Activated CD4-positive, alpha-beta T cell treated with anti-CD3 and anti-CD28 coated beads for 48 hours (primary cell): ENCODE results near the gene SFXN4.
"Not testable (repeated sequence)": the region's sequence is repeated elsewhere in the genome, so short reads cannot be mapped to it uniquely, and the experiment has no call there.

Source experiments
- DNase-seq: peaks from one replicate; pipeline ENCODE4 v3.0.0-alpha.2; 2020

SFXN4 gene

DNA sequence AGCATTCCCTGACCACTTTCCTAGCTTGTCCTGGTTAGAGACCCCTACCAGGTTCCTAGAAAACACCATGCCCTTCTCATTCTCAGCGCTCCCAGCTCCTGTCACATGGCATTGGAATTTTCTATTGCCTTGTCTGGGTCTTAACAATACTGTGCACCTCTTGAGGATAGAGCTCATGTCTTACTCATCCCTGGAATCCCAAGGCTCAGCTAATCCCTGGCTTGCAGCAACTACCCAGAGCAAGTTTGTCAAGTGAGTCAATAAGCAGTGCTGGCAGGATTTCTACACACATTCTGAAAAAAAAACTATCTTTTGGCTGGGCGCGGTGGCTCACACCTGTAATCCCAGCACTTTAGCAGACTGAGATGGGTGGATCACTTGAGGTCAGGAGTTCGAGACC lies 24.8 kb upstream of the SFXN4 start:
- DNase-seq: no peak

DNA sequence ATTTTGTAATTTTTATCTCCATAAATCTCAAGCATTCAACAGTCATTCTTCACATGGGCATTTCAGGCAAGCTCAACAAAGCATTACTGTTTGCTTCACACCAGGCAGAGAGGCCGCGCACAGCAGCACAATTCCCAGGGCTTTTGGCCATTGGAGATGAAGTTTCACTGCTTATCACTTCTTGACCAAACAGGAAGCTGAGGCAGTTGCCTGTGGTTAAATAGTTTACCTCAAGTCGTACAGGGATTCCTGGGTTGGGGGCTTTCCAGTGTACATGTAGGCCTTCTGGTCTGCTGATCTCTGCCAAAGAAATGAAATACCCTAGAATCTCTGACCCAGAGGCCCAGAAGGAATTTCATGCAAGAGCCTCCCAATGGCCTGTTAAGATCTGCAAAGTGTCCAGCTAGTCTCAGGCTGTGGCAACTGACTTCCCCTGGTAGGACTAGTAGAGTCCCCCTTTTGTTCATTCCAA lies 24.3 kb upstream of the SFXN4 start:
- DNase-seq: no peak

DNA sequence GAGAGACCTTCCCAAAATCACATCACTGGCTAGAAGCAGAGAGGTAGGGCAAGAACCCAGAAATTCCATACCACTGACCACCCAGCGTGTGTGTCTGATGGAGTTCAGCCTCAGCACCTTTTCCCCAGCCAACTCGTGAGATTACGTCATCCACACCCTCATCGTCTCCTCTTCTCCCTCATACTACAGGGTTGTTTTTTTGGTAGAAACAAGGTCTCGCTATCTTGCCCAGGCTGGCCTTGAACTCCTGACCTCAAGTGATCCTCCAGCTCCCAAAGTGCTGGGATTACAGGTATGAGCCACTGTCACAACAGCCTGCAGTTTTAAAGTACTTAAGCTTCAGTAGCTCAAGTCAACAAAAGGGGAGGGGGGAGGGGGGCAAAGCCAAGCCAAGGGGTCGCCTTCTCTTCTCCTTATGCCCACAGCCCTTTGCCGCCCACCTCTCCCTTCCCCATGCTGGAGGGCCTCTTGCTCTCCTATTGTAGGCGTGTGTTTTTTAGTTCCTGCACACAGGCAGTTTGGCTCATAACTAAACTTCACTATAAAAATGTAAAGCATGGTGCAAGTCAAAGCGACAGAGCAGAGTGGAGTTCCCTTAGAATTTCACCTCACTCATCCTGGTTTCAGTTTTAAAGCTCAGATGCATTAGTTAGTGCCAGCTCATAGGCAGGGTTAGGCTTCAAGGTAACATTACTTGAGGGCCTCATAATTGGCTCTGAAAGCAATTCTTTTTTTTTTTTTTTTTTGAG lies 18.3 kb upstream of the SFXN4 start:
- no peak for DNase-seq

DNA sequence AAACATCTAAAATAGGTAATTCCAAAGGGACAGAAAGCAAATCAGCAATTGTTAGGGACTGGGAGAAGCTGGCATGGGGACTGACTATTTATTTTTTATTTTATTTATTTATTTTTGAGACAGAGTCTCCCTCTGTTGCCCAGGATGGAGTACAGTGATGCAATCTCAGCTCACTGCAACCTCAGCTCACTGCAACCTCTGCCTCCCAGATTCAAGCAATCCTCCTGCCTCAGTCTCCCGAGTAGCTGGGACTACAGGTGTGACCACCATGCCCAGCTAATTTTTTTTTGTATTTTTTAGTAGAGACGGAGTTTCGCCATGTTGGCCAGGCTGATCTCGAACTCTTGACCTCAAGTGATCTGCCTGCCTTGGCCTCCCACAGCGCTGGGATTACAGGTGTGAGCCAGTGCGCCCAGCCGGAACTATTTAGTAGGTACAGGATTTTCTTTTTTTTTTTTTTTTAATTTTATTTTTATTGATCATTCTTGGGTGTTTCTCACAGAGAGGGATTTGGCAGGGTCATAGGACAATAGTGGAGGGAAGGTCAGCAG lies 15.4 kb upstream of the SFXN4 start:
- DNase-seq: not testable (repeated sequence)

DNA sequence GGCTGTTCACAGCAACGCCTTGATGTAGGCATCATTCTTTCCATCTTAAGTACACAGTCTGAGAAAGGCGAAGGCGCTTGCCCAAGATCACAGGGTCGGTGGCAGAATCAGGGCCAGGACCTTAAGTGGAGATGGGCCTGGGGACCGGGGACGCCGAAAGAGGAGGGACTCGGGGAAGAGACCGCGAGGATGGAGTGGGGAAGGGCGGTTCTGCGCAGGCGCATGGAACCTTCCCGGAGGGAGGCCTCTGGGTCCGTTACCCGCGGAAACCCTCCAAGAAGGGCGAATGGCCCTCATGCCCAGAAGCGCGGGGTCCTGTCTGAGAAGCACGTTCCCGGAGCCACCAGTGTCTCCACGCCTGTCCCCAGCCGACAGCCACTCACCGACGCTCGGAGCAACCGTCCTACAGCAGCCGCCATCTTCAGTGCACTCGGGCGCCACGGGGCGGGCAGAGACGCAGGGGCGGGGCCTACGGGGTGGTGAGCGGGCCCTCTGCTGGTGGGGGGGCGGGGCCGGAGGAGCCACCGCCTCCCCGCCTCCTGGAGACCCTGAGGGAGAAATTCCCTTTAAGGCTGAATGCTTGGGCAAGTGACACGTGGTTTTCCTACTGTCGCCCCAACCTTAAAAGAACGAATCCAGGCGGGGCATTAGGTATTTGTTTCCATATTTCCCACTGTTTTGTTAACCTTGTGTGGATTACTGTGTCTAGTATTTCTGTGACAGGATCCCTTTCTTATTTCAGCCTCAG lies 13.0 kb upstream of the SFXN4 start, which contains the start of gene PRDX3:
PRDX3 (minus strand) TSS at position 441 of the 748 bp plus-strand sequence; CDS start at position 419, 22 bp downstream.
- DNase-seq: peak; percentile 97

DNA sequence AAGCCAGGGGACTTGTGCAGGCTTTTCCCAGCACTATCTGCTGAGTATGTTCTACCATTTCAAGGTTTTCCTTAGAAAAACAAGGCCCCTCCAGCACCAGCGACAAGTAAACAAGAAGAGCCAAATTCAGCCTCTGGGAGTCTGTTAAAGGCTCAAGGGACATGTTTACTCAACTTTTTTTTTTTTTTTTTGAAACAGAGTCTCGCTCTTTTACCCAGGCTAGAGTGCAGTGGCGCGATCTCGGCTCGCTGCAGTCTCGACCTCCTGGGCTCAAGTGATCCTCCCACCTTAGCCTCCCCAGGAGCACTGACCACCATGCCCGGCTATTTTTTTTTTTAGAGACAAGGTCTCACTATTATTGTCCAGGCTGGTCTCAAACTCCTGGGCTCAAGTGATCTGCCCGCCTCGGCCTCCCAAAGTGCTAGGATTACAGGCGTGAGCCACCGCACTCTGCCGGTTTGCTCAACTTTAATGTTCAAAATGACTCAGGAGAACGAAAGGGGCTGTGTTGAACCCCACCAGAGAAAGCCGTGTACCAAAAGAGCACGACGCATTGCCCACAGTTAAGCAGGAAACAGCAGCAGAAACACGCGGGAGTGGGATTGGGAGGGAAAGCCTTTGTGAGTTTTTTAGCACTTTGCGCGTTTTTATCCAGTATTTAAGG lies 12.3 kb upstream of the SFXN4 start:
- DNase-seq: peak; percentile 58

DNA sequence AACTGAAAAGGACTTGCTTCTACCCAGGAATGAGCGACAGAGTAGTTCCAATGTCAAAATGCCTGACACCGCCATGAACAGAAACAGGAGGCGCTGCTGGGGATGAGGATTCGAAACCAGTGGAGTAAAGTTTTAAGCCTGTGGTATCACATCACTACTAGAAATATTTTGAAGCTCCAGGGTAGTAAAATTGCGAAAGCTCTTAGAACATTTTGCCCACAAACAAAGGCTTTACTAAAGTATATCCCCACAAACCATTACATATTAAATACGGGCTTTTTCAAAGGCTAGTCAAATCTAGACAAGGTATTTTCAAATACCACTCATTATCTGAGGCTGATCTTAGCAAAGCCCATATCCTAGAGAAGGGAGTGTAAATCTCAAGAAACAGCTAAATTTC lies 10.7 kb upstream of the SFXN4 start:
- DNase-seq: no peak

DNA sequence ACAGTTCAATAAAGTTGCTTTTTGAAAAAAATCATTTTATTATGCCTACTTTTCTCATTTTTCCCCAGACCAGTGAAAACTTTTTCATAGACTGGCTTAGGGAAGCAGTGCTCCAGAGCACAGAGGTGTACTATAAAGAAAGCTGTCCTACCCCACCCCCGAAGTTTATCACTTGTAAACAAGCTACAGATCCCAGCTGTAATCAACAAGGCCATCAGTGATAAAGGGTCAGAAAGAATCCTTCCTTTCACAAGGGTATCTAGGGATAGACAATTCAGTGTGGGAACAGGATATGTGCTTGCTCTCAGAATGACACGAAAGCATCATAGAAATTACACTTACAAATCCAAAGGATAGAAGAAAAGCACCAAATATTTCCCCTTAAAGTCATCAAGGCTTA lies 8.6 kb upstream of the SFXN4 start:
- DNase-seq: no peak

DNA sequence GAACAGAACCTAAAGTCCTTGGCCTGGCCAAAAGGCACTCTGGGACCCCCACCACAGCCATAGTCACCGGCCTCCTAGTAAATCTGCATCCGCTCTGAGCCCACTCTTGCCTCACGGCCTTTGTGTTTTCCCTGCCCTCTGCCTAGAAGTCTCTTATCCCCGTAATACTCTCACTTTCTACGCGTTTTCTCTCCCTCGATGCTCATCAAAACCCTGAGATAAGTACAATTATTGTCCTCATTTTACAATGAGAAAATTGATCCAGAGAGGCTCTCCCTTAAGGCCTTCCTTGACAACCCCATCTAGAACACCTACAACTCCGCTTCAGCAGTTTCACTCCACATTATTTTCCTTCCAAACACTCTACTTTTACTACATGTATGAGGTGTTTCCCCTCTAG lies 1.5 kb upstream of the SFXN4 start:
- no peak for DNase-seq

DNA sequence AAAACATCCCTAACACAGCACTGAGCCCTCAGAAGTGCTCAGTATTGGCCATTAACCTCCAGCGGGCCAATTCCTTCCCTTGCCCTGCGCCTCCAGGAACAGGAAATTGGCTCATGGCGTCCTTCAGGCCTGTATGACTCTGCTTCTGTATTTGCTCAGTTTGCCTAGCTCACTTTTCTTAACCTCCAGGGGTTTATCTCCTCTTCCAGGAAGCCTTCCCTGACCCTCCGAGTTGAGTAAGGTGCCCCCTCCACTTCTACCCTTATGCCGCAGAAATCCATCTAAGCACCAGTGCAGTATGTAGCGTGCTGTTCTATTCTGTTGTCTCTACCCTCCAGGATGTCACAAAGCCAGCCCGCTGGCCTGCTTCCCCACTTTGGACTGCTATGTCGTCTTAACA lies 1.1 kb upstream of the SFXN4 start:
- no peak for DNase-seq

DNA sequence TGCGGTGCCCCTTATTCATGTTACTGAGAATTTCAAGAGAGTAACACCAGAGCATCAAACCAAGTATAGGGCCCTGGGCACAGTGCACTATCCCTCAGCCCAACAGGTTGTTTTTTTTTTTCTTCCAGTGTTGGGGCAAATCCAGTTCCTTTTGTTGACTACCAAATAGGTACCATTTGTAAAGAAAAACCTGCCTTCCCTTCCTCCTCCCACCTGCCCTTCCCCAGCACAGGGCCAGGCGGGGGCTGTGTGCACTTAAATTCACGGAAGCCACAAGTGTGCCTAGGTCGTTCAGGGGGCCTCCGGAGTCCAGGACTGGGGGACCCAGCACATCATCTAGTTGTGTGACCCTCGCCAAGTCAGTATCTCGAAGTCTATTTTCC lies 595 bp upstream of the SFXN4 start:
- DNase-seq: no peak

DNA sequence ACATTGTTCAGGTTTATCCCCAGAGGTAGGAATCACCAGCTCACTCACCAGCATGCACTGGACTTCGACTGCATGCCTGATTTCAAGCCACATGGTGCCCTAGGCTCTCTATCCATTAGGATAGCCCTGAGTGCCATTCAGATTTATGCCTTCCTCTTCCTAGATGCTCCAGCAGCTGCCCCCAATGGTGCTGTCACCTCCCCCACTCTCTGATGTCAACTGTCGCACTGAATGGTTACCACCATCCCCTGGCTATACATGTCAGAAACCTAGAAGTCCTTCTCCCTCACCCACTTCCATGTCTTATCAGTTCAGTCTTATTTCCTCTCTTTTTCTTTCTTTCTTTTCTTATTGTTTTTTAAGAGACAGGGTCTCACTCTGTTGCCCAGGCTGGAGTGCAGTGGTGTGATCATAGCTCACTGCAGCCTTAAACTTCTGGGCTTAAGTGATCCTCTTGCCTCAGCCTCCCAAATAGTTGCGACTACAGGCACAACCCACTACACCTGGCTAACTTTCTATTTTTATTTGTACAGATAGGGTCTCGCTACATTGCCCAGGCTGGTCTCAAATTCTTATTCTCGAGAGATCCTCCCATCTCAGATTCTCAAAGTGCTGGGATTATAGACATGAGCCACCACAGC lies 2.9 kb downstream of the SFXN4 start:
- DNase-seq: no peak

DNA sequence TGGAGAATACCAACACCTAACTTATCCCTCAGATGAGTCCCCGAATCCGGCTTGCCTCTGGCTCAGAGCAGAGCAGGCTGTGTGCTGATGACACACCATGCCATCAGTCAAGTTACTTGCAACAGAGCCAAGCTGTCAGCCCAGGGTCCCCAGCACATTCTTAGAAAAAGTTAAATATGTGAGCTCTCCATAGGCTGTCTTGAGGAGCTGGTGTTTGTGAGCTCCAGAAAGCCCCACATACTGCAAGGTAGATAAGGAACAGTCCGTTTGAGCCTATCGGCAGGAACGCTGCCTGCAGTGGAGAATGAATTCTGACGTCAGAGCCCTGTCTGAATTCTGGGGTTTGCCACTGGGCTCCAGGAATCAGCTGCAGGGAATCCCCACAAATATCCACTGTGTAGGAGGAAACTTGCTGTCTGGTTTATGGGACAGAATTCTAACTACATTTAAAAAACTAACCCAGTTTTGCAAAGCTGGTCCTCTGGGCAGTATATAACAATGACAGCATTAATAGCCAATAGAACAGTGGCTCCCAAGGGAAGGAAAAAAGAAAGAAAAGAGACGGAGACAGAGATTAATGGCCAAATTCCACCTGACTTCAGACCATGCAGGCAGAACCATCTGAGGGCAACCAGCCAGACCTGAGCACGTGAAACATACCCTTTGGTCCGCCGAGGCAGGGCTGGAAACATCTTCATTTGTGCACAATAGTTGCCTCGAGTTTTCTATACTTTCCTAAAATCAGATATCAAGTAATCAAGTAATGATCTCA lies 3.6 kb downstream of the SFXN4 start:
- no peak for DNase-seq

DNA sequence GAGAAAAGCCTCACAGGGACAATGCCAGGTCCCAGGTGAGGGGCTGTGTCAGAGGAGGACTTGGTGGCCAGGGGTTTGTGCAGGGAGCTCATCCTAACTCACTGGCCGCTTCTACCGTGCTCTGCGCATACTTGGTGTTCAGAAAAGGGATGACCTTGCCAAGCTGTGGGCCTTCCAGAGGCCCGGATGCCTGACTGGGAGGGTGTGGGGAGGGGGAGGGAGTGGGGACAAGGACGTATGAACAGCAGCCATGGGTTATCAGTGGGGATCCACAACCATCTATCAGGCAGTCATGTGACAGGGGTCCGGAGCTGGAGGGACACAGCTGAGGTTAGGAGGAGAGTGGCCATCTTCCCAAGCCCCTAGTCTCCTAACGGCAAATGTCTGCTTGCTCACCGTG lies 6.2 kb downstream of the SFXN4 start:
- no peak for DNase-seq

DNA sequence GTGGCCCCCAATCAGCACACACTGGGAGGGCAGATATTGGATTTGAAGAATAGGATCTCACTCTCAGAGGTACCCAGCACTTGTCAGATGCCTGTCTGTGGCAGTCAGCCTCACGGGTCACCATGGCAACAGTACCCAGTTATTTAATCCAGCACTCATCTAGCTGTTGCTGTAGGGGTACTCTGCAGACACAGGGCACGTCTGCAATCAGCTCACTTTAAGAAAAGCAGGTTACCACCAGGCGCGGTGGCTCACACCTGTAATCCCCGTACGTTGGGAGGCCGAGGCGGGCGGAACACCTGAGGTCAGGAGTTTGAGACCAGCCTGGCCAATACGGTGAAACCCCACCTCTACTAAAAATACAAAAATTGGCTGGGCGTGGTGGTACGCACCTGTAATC lies 11.9 kb downstream of the SFXN4 start:
- no peak for DNase-seq

DNA sequence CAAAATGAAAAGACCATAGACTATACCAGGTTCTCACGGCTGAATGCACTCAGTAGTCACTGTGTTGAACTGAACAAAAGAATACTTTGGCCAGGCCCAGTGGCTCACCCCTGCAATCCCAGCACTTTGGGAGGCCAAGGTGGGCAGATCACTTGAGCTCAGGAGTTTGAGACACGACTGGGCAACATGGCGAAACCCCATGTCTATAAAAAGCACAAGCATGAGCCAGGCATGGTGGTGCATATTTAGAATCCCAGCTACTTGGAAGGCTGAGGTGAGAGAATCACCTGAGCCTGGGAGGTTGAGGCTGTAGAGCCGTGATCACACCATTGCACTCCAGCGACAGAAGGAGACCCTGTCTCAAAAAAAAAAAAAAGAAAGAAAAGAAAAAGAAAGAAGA lies 12.5 kb downstream of the SFXN4 start:
- no peak for DNase-seq

DNA sequence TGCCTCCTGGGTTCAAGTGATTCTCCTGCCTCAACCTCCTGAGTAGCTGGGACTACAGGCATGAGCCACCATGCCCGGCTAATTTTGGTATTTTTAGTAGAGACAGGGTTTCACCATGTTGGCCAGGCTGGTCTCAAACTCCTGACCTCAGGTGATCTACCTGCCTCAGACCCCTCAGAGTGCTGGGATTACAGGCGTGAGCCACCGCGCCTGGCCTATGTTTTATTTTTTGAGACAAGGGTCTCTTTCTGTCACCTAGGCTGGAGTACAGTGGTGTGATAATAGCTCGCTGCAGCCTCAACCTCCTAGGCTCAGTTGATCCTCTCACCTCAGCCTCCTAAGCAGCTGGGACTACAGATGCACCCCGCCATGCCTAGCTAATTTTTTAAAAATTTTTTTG lies 13.9 kb downstream of the SFXN4 start:
- not testable (repeated sequence) for DNase-seq

DNA sequence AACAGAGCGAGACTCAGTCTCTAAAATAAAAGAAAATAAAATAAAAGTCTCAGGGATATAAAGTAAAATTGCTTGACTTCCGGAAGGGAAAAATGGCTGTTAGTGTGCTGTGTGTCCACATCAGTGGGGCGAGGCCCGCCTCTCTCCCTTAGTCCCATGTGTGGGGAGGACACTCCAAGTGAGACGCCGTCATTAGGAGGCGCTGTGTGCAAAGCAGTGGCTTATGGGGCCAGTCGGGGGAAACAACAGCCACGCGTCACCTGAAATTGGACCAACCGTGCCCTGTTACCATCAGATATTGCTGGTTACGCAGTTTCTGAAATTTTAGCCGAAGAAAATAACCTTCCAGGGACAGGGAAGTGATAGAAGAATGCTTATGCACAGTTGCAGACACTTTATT lies 15.8 kb downstream of the SFXN4 start:
- no peak for DNase-seq

DNA sequence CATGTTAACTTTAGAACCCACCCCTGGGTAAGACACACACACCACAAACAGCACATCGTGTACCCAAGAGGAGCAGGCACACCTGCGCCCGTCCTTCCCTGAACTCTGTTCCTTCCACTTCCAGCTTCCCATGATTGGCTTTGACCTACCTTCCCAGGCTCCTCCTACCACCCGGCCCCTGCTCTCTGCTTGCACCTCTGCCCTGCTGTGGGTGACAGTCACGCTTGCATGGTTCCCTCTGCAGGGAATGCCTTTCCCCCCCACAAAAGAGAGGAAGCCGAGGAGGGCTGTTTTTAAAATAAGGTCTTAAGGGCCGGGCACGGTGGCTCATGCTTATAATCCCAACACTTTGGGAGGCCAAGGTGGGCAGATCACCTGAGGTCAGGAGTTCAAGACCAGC lies 16.4 kb downstream of the SFXN4 start:
- no peak for DNase-seq

DNA sequence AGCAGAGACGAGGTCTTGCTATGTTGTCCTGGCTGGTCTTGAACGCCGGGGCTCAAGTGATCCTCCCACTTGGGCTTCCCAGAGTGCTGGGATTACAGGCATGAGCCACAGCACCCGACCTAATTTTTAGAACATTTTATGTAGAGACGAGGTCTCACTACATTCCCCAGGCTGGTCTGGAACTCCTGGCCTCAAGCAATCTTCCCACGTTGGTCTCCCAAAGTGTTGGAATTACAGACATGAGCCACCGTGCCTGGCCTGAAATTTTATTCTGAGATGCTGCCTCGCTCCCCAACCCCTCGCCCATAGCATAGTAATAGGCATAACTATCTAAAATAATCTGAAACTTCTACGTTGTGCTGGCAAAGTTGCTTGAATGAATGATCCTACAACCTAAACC lies 21.9 kb downstream of the SFXN4 start:
- DNase-seq: no peak

DNA sequence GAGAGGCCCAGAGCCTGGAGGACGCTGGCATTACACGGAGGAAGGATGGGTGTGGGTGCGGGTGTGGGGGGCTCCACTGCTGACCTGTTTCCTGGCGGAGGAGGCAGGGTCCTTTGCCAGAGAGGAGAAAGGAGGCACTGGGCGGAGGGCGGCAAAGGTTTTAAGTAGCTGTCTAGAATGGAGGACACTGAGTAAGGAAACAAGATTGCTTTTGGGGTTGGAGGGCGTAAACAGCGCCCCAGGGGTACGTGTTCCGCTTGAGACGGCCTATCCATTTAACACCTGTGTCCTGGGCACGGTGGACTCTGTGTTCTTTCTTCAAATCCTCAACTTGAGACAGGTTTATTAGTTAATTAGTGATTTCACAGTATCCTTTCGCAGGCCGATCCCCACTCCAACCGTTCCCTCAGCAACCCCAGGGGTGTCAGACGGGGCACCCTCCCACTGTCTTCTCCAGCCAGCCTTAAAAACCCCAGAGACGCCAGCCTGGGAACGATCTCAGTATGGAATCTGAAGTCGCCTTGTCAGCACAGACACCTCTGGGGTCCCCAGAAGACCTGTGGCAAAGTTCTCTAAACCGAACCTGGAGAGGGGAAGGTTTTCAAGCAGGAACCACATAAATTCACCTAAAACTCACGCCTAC lies 24.8 kb downstream of the SFXN4 start:
- no peak for DNase-seq
